H1 (cell line): ENCODE results near the gene MED12L.

Experiments
- E2F6 ChIP-seq: IDR thresholded peaks from 2 replicates; pipeline ENCODE4 v1.6.1; 2012; ENCODE audit warnings: inconsistent platforms
- POLR2A ChIP-seq, 2 experiments: IDR thresholded peaks; 1 replicate in 1 of 2; 2 replicates in 1 of 2; pipeline ENCODE4 v1.6.1; 2011; ENCODE audit warnings: low read depth in 2 of 2, low read length in 2 of 2, mild to moderate bottlenecking in 2 of 2; ENCODE audit errors: control extremely low read depth in 1 of 2
- TF ChIP-seq, protein P1 (sequence below), 3 experiments: IDR thresholded peaks; 1 replicate in 2 of 3; 2 replicates in 1 of 3; pipeline versions ENCODE4 v1.5.1 to v1.6.1; 2011; ENCODE audit warnings: low read length in 3 of 3, mild to moderate bottlenecking in 3 of 3, inconsistent platforms in 2 of 3, low read depth in 1 of 3, moderate library complexity in 1 of 3; ENCODE audit not compliant: insufficient read depth in 1 of 3; ENCODE audit errors: control extremely low read depth in 1 of 3

DNA sequence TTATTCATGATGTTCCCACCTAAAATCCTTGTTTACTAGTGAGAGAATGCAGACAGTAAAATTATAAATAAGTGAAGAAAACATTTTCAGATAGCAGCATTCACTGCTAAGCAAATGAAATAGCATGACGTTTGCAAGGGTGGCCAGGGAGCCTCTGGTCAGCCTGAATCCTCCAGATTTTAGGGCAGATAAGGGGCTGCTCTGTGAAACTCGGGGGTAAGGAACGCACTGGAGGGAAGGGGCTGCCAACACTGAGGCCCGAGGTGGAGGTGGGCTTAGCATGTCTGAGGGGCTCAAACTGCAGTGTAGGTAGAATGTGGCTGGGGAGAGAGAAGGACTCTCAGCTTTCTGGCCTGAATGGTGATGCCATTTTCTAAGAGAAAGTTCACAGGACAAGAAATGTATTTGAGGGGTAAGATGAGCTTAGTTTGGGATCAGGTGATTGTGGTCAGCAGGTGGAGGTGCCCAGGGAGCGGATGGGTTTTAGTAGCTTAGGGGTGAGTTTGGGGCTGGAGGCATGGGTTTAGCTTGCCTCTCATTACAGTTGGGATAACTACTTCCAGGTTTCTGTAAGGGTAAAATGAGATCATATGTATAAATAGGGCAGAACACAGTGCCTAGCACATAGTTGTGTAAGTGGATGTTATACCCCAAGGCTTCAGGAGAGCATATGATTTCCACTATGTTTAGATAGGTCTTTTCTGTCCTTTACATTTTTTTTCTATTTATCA is 97.0 kb downstream of the MED12L start:
- TF ChIP-seq POLR2A (IDR thresholded peaks at IDR 0.05; ENCODE audit: control extremely low read depth in 1 of 2, low read depth in 2 of 2, low read length in 2 of 2) (no peak), E2F6 (no peak)
- TF ChIP-seq, protein P1, sequence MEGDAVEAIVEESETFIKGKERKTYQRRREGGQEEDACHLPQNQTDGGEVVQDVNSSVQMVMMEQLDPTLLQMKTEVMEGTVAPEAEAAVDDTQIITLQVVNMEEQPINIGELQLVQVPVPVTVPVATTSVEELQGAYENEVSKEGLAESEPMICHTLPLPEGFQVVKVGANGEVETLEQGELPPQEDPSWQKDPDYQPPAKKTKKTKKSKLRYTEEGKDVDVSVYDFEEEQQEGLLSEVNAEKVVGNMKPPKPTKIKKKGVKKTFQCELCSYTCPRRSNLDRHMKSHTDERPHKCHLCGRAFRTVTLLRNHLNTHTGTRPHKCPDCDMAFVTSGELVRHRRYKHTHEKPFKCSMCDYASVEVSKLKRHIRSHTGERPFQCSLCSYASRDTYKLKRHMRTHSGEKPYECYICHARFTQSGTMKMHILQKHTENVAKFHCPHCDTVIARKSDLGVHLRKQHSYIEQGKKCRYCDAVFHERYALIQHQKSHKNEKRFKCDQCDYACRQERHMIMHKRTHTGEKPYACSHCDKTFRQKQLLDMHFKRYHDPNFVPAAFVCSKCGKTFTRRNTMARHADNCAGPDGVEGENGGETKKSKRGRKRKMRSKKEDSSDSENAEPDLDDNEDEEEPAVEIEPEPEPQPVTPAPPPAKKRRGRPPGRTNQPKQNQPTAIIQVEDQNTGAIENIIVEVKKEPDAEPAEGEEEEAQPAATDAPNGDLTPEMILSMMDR (IDR thresholded peaks at IDR 0.05; ENCODE audit: control extremely low read depth in 1 of 3, insufficient read depth in 1 of 3, low read depth in 1 of 3, low read length in 3 of 3), result no peak
